Liver (tissue), 9 donors: Measurements from ENCODE around the gene CTU2. TPM values are rescaled to one million over a fixed set of nuclear protein-coding genes. Genes with fewer than 3 reads are reported as not detected.

ENCODE experiments used
- DNase-seq: peaks from one replicate; pipeline ENCODE4 v3.0.0-alpha.2; 2017; ENCODE audit warnings: low spot score
- H3K27ac ChIP-seq, 2 donors: one replicate each; pipeline ENCODE4 v1.7.0; 2013; ENCODE audit warnings: inconsistent platforms in 2 of 2, low read length in 2 of 2, control low read depth in 1 of 2, low read depth in 1 of 2, mild to moderate bottlenecking in 1 of 2
- H3K27me3 ChIP-seq, 4 donors: one replicate each; pipeline versions ENCODE4 v1.6.1 to v1.7.0; 2013; ENCODE audit warnings: low read length in 3 of 4, inconsistent platforms in 1 of 4, mild to moderate bottlenecking in 1 of 4, moderate library complexity in 1 of 4; ENCODE audit not compliant: control insufficient read depth in 4 of 4, insufficient read depth in 4 of 4
- H3K36me3 ChIP-seq, 4 donors: one replicate each; pipeline versions ENCODE4 v1.6.1 to v1.7.0; 2013; ENCODE audit warnings: low read length in 3 of 4, mild to moderate bottlenecking in 3 of 4, low read depth in 1 of 4, moderate library complexity in 1 of 4; ENCODE audit not compliant: control insufficient read depth in 4 of 4, insufficient read depth in 3 of 4
- H3K4me1 ChIP-seq, 4 donors: one replicate each; pipeline versions ENCODE4 v1.6.1 to v1.7.0; 2013; ENCODE audit warnings: low read length in 3 of 4, mild to moderate bottlenecking in 3 of 4, moderate library complexity in 1 of 4; ENCODE audit not compliant: control insufficient read depth in 4 of 4, insufficient read depth in 4 of 4
- H3K4me3 ChIP-seq, 3 donors: one replicate each; pipeline versions ENCODE4 v1.6.1 to v1.7.0; 2013; ENCODE audit warnings: low read length in 3 of 3, control low read depth in 1 of 3, low read depth in 1 of 3, mild to moderate bottlenecking in 1 of 3
- H3K9ac ChIP-seq, 2 donors: one replicate each; pipeline ENCODE4 v1.7.0; 2013; ENCODE audit warnings: low read length in 2 of 2, mild to moderate bottlenecking in 2 of 2, moderate library complexity in 2 of 2, control low read depth in 1 of 2, low read depth in 1 of 2
- H3K9me3 ChIP-seq, 4 donors: one replicate each; pipeline versions ENCODE4 v1.6.1 to v1.7.0; 2013; ENCODE audit warnings: low read length in 3 of 4; ENCODE audit not compliant: control insufficient read depth in 4 of 4
- ATF3 ChIP-seq: IDR thresholded peaks from 2 replicates; pipeline ENCODE4 v1.6.1; 2016; ENCODE audit warnings: antibody characterized with exemption
- CTCF ChIP-seq: fragments of 150-350 bp; IDR thresholded peaks from 2 replicates; pipeline ENCODE4 v1.5.1; 2017; ENCODE audit warnings: improper control_type of control experiment, low read depth, low read length; ENCODE audit not compliant: missing input control
- GABPA ChIP-seq, 2 donors: IDR thresholded peaks in 1 of 2; conservative IDR thresholded peaks in 1 of 2; 2 replicates each; pipeline ENCODE4 v1.6.1; 2016; ENCODE audit warnings: antibody characterized with exemption in 2 of 2, mild to moderate bottlenecking in 1 of 2, moderate library complexity in 1 of 2
- HNF4A ChIP-seq, 2 donors: conservative IDR thresholded peaks; 2 replicates each; pipeline ENCODE4 v1.6.1; 2016; ENCODE audit warnings: antibody characterized with exemption in 2 of 2, mild to moderate bottlenecking in 2 of 2
- JUND ChIP-seq, 2 donors: IDR thresholded peaks; 2 replicates each; pipeline ENCODE4 v1.6.1; 2016; ENCODE audit warnings: antibody characterized with exemption in 2 of 2
- NR2F2 ChIP-seq: IDR thresholded peaks from 2 replicates; pipeline ENCODE4 v1.6.1; 2016; ENCODE audit warnings: antibody characterized with exemption
- RAD21 ChIP-seq, 2 donors: IDR thresholded peaks; 2 replicates each; pipeline ENCODE4 v1.6.1; 2016; ENCODE audit warnings: antibody characterized with exemption in 2 of 2, mild to moderate bottlenecking in 2 of 2
- RXRA ChIP-seq, 2 donors: IDR thresholded peaks; 2 replicates each; pipeline ENCODE4 v1.6.1; 2017 to 2018; ENCODE audit warnings: antibody characterized with exemption in 2 of 2, mild to moderate bottlenecking in 1 of 2
- YY1 ChIP-seq: IDR thresholded peaks from 2 replicates; pipeline ENCODE4 v1.6.1; 2016; ENCODE audit warnings: antibody characterized with exemption, mild to moderate bottlenecking
- ZBTB33 ChIP-seq: IDR thresholded peaks from 2 replicates; pipeline ENCODE4 v1.6.1; 2016; ENCODE audit warnings: antibody characterized with exemption
- WGBS: extraction: QIAGEN DNeasy Blood & Tissue Kit; methylation state at CpG from one replicate; pipeline ENCODE4 v1.1.7; 2013; 5-methylcytosine and 5-hydroxymethylcytosine counted together
- polyA plus RNA-seq, 2 donors: library from polyadenylated mRNA; stranded (reverse) in 1 of 2; unstranded in 1 of 2; fragments of 200-250 nt in 1 of 2; fragments of >200 nt in 1 of 2; fragmentation: Nextera tagmentation in 1 of 2; extraction: Ambion mirVana in 1 of 2; gene quantifications; one replicate each; pipeline versions ENCODE4 v1.2.1 to v1.2.3, GENCODE V29; 2013 to 2015
- total RNA-seq, 2 donors: library from RNA; depleted of rRNA; stranded (reverse); fragments of >200 nt; gene quantifications; one replicate each; pipeline ENCODE4 v1.2.3, GENCODE V29; 2014
- donor health status: healthy.
- donor health status: healthy.
- donor health status: healthy.
- donor health status: healthy.
- donor health status: healthy.

The CTU2 gene
- total and polyA plus RNA-seq, 4 donors: 7.0 to 8.5 (median 7.4) TPM

- Histone ChIP-seq H3K27me3 (no peaks in the 10 kb centered on the region), H3K9me3 (no peaks in the 10 kb centered on the region), H3K4me1 (peaks cover 0 to 2% (median under 1%) of the 10 kb centered on the region in 4 donors), H3K4me3 (no peak overlapping the region), H3K27ac (no peak overlapping the region), H3K36me3 (peaks cover 4 to 44% (median 19%) of the 10 kb centered on the region in 4 donors), H3K9ac (no peak overlapping the region)
- no peak for DNase-seq
- 89% methylated on average over 27 of the region's 27 CpGs for WGBS
- TF ChIP-seq GABPA (IDR thresholded peaks at IDR 0.05 in 1 of 2, conservative IDR thresholded peaks at IDR 0.05 in 1 of 2): no peak
- no peak for TF ChIP-seq CTCF
- TF ChIP-seq ZBTB33: no peak
- no peak for TF ChIP-seq HNF4A (conservative IDR thresholded peaks at IDR 0.05)
- TF ChIP-seq JUND (IDR thresholded peaks at IDR 0.05): no peak
- no peak for TF ChIP-seq ATF3
- no peak for TF ChIP-seq RAD21 (IDR thresholded peaks at IDR 0.05)
Observed at GRCh38 chr16:88733630-88734360, 27.5 kb downstream of the CTU2 start.

- Histone ChIP-seq H3K4me3 (no peak overlapping the region), H3K27me3 (no peaks in the 10 kb centered on the region), H3K9me3 (no peaks in the 10 kb centered on the region), H3K27ac (no peak overlapping the region), H3K36me3 (peaks cover 4 to 44% (median 19%) of the 10 kb centered on the region in 4 donors), H3K4me1 (peaks cover 0 to 2% (median under 1%) of the 10 kb centered on the region in 4 donors), H3K9ac (no peak overlapping the region)
- DNase-seq: no peak
- 93% methylated on average over 23 of the region's 23 CpGs for WGBS
- TF ChIP-seq YY1 (no peak), NR2F2 (no peak)
Observed at GRCh38 chr16:88734361-88734728, 28.0 kb downstream of the CTU2 start.

GRCh38 chr16:88735121-88735520, 28.8 kb downstream of the CTU2 start:
- Histone ChIP-seq H3K9ac (no peak overlapping the region), H3K9me3 (no peaks in the 10 kb centered on the region), H3K4me1 (peaks cover 0 to 2% (median under 1%) of the 10 kb centered on the region in 4 donors), H3K27me3 (no peaks in the 10 kb centered on the region), H3K4me3 (no peak overlapping the region), H3K36me3 (peaks cover 4 to 42% (median 19%) of the 10 kb centered on the region in 4 donors), H3K27ac (no peak overlapping the region)
- 96% methylated on average over 16 of the region's 16 CpGs for WGBS
- TF ChIP-seq YY1 (no peak), RXRA (IDR thresholded peaks at IDR 0.05) (no peak)
- DNase-seq: no peak
